GM18909 (cell line): ENCODE data around the gene TNKS2.
A peak's percentile ranks its signal among the peaks of the same experiment; 100 is the strongest.
"Not testable (repeated sequence)": the region's sequence is repeated elsewhere in the genome, so short reads cannot be mapped to it uniquely, and the experiment has no call there.

Experiments used
- ATAC-seq: cut with Tn5 transposase; IDR thresholded peaks from one replicate; pipeline ENCODE4 v1.9.1; 2021; ENCODE audit warnings: mild to moderate bottlenecking; ENCODE audit not compliant: unreplicated experiment, poor library complexity

Gene TNKS2

GRCh38 chr10:91797874-91798648 is at the start of gene TNKS2:
TSS of gene TNKS2 (plus strand) at chr10:91798426. CDS start at chr10:91798691, 265 bp downstream.
- peak; percentile 78 for ATAC-seq

- not testable (repeated sequence) for ATAC-seq
Observed at GRCh38 chr10:91749592-91749991, 48.6 kb upstream of the TNKS2 start.

- no peak for ATAC-seq
Observed at GRCh38 chr10:91756286-91756685, 41.9 kb upstream of the TNKS2 start.

- ATAC-seq, result no peak
Observed at GRCh38 chr10:91758303-91759146, 39.7 kb upstream of the TNKS2 start.

DNA sequence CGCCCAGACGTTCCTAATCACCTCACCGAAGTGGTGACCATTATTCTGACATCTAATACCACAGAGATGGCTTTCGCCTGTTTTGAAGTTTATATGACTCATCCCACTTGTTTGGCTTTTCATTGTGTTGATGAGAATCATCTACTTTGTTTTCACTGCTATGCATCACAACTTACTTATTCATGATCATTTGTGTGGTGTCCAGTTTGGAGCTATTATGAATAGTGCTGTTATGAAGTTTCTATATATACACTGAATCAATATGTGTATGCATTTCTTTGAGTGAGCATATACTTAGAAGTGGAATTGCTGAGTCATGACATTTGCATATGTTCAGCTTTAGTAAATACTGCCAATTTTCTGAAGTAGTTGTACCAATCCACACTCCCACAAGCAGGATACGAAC is 38.6 kb upstream of the TNKS2 start:
- ATAC-seq, result no peak

DNA sequence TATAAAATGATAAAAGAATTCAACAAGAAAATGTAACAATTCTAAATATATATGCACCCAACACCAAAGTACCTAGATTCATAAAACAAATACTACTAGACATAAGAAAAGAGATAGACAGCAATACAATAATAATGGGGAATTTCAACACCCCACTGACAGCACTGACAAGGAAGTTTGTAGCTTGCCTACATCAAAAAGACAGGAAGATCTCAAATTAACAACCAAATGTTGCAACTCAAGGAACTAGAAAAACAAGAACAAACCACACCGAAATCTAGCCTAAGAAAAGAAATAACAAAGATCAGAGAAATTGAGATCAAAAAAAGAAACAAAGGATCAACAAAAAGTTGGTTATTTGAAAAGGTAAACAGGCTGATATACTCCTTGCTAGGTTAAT is 36.5 kb upstream of the TNKS2 start:
- no peak for ATAC-seq

DNA sequence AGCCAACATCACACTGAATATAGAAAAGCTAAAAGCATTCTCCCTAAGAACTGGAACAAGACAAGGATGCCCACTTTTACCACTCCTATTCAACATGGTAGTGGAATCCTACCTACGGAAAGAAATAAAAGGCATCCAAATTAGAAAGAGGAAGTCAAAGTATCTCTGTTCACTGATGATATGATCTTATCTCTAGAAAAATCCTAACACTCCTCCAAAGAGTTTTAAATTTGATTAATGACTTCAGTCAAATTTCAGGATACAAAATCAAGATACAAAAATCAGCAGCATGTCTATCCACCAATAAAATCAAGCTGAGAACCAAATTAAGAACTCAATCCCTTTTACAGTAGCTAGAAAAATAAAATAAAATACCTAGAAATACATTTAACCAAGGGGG is 35.3 kb upstream of the TNKS2 start:
- ATAC-seq, result no peak

DNA sequence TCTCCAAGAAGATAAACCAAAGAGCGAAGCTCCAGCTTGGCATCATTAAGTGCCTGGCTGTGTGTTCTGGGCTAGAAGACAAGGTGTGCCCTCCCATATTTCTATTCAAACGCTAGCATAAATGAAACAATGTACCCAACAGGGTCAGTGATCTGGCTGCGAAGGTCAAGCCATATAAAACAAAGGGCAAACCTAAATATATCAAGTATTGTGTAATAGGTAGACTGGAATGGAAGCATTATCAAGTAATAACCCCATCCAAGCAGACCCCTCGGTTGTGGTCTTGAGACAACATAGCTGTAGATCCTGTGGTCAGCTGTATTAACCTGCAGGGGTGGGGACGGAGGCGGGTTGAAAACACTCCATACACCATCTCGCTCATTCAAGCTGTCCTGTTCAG is 31.6 kb upstream of the TNKS2 start:
- no peak for ATAC-seq

- ATAC-seq, result no peak
Observed at GRCh38 chr10:91768123-91768522, 30.1 kb upstream of the TNKS2 start.

DNA sequence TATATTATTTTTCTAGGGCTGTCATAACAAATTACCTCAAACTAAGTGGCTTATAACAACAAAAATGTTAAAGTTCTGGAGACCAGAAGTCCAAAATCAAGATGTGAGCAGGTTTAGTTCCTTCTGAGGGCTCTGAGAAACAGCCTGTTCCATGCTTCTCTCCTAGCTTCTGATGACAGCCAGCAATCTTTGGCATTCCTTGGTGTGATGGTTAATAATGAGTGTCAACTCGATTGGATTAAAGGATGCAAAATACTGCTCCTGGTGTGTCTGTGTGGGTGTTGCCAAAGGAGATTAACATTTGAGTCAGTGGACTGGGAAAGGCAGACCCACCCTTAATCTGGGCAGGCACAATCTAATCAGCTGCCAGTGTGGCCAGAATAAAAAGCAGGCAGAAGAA is 26.3 kb upstream of the TNKS2 start:
- no peak for ATAC-seq

GRCh38 chr10:91772461-91772860 is 25.8 kb upstream of the TNKS2 start:
- no peak for ATAC-seq

DNA sequence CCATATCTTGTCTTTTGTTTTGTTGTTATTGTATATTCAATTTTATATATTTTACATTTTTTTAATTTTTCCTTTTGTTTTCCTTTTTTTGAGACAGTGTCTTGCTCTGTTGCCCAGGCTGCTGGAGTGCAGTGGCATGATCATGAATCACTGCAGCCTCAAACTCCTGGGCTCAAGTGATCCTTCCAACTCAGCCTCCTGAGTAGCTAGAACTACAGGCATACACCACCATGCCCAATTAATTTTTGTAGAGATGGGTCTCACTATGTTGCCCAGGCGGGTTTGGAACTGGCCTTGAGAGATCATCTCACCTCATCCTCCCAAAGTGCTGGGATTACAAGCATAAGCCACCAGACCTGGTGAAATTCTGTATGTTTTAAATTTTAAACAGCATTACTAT is 25.4 kb upstream of the TNKS2 start:
- no peak for ATAC-seq

- ATAC-seq, result no peak
Observed at GRCh38 chr10:91774571-91774970, 23.7 kb upstream of the TNKS2 start.

GRCh38 chr10:91775731-91776130 is 22.5 kb upstream of the TNKS2 start:
- ATAC-seq, result no peak

DNA sequence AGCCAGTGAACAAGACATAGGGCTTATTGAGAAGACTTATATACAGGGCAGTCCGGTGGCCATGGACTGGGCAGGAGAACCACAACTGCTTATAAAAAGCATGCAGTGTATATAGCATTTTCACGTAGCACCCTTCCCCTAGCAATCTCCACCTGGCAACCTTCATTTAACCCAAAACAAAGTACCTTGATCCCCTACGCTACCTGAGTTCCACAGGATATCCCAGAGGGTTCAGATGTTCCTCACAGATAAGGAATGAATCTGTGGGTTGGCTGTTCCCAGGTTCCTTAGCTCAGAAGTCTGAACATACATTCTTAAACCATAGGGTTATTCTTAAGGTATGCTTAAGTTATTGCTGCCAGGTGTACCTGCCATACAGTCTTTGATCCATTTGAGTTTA is 22.0 kb upstream of the TNKS2 start:
- no peak for ATAC-seq

DNA sequence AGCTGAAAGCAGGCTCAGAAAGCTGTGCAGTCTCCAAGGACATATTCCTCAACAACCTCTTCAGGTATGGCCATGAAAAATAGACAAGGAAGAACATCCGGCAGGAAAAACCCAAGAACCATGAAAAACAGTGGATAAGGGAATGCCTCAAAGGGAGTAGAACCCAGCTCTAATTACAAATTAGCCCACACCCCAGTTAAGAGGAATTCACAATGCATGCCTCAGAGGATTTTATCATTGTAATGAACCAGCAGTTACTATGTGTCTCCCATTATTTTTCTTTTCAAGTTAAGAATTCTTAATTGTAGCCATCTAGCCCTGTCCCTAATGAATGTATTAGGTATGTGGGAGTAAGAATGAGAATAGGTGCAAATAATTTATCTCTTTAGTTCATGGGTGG is 19.7 kb upstream of the TNKS2 start:
- no peak for ATAC-seq

DNA sequence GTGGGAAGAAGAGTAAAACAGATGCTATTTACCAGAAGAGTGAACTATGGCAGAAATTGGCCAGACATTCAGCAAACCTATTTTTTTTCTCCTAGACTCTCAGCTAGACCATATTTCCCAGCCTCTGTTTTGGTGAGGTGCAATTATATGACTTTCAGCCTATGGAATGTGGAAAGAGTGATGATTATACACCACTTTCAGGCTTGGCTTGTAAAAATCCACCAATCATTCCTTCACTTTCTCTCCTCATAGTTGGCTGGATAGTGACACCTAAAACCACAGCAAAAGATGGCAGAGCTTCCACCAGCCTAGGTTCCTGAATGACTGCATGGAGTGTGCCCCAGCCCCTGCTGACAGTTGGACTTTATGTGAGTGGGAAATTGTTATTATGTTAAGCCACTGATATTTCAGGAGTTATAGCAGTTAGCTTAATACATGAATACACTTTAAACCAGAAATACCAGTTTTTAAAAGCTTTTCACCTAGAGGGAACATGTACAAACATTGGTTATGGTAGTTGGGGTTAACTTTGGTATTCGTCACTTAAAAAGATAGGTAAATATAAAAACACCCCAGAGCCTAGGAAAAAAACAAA is 19.1 kb upstream of the TNKS2 start:
- no peak for ATAC-seq

- no peak for ATAC-seq
Observed at GRCh38 chr10:91782539-91782938, 15.7 kb upstream of the TNKS2 start.

GRCh38 chr10:91785830-91786229 is 12.4 kb upstream of the TNKS2 start:
- no peak for ATAC-seq

DNA sequence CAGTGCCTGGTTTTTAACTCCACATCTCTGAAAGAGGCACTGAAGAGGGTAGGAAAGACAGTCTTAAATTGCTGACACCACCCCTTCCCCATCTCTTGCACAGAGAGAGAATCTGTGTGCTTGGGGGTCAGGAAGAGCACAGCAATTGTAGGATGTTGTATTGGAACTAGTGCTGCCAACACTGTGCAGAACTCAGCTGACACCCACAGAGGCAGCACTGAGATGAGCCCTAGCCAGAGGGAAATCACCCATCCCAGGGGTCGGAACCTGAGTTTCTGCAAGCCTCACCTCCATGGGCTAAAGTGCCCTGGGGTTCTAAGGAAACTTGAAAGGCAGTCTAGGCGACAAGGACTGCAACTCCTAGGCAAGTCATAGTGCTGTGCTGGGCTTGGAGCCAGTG is 11.0 kb upstream of the TNKS2 start:
- ATAC-seq, result no peak

- ATAC-seq, result no peak
Observed at GRCh38 chr10:91787810-91788209, 10.4 kb upstream of the TNKS2 start.
